A549 (cell line): Measurements from ENCODE around the gene CCND2.

ENCODE experiments used
- CHD4 ChIP-seq: fragments of 200-600 bp; sonication (generic); IDR thresholded peaks from 2 replicates; pipeline ENCODE4 v1.6.1; 2016; ENCODE audit warnings: antibody characterized with exemption, mild to moderate bottlenecking, borderline replicate concordance
- EP300 ChIP-seq, 2 experiments: fragments of >200 bp; sonication (Bioruptor Twin); formaldehyde crosslinking; IDR thresholded peaks; 2 replicates in 1 of 2; 3 replicates in 1 of 2; pipeline ENCODE4 v1.6.1; 2016 to 2017
- NPAS2 ChIP-seq: fragments of 250-450 bp; sonication (Bioruptor Pico); IDR thresholded peaks from 2 replicates; pipeline ENCODE4 v1.8.0; 2022; ENCODE audit warnings: mild to moderate bottlenecking, moderate library complexity, borderline replicate concordance
- POLR2A ChIP-seq: IDR thresholded peaks from 2 replicates; pipeline ENCODE4 v1.6.1; 2012; ENCODE audit warnings: mild to moderate bottlenecking, low read length
- TF ChIP-seq, protein P1 (sequence below): fragments of >200 bp; sonication (Bioruptor Twin); formaldehyde crosslinking; IDR thresholded peaks from 3 replicates; pipeline ENCODE4 v1.5.1; 2016
- TF ChIP-seq, protein P2 (sequence below): fragments of 200-600 bp; sonication (generic); IDR thresholded peaks from 2 replicates; pipeline ENCODE4 v1.6.1; 2016; ENCODE audit warnings: antibody characterized with exemption, mild to moderate bottlenecking, moderate library complexity

DNA sequence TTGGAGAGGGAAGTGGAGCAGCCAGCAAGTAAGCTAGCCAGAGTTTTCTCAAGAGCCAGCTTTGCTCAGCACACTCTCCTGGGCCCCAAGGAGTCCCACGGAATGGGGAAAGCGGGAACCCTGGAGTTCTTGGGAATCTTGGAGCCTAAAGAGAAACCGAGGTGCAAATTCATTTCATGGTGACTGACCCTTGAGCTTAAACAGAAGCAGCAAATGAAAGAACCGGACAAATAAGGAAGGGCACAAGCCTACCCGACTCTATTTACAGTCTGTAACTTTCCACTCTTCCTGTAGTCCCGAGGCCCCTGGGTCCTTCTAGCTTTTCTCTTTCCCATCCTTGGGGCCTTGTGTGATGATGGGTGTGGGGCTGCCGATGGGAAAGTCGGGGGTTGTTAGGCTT, 29.3 kb downstream of the CCND2 start:
- TF ChIP-seq, protein P1, sequence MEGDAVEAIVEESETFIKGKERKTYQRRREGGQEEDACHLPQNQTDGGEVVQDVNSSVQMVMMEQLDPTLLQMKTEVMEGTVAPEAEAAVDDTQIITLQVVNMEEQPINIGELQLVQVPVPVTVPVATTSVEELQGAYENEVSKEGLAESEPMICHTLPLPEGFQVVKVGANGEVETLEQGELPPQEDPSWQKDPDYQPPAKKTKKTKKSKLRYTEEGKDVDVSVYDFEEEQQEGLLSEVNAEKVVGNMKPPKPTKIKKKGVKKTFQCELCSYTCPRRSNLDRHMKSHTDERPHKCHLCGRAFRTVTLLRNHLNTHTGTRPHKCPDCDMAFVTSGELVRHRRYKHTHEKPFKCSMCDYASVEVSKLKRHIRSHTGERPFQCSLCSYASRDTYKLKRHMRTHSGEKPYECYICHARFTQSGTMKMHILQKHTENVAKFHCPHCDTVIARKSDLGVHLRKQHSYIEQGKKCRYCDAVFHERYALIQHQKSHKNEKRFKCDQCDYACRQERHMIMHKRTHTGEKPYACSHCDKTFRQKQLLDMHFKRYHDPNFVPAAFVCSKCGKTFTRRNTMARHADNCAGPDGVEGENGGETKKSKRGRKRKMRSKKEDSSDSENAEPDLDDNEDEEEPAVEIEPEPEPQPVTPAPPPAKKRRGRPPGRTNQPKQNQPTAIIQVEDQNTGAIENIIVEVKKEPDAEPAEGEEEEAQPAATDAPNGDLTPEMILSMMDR: no peak
- TF ChIP-seq, protein P2, sequence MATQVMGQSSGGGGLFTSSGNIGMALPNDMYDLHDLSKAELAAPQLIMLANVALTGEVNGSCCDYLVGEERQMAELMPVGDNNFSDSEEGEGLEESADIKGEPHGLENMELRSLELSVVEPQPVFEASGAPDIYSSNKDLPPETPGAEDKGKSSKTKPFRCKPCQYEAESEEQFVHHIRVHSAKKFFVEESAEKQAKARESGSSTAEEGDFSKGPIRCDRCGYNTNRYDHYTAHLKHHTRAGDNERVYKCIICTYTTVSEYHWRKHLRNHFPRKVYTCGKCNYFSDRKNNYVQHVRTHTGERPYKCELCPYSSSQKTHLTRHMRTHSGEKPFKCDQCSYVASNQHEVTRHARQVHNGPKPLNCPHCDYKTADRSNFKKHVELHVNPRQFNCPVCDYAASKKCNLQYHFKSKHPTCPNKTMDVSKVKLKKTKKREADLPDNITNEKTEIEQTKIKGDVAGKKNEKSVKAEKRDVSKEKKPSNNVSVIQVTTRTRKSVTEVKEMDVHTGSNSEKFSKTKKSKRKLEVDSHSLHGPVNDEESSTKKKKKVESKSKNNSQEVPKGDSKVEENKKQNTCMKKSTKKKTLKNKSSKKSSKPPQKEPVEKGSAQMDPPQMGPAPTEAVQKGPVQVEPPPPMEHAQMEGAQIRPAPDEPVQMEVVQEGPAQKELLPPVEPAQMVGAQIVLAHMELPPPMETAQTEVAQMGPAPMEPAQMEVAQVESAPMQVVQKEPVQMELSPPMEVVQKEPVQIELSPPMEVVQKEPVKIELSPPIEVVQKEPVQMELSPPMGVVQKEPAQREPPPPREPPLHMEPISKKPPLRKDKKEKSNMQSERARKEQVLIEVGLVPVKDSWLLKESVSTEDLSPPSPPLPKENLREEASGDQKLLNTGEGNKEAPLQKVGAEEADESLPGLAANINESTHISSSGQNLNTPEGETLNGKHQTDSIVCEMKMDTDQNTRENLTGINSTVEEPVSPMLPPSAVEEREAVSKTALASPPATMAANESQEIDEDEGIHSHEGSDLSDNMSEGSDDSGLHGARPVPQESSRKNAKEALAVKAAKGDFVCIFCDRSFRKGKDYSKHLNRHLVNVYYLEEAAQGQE: no peak
- TF ChIP-seq CHD4 (no peak), EP300 (IDR thresholded peaks at IDR 0.05) (no peak), NPAS2 (CRISPR knock-in tag) (no peak), POLR2A (no peak)
